Neuronal stem cell (in vitro differentiated cells): Measurements from ENCODE around the gene BICDL1.

ENCODE experiments used
- DNase-seq: peaks from one replicate; pipeline ENCODE4 v3.0.0-alpha.2; 2013; ENCODE audit warnings: low spot score
- H2AFZ ChIP-seq: one replicate; pipeline ENCODE4 v1.6.1; 2013; ENCODE audit warnings: mild to moderate bottlenecking, low read length, inconsistent platforms
- H2AK5ac ChIP-seq: 2 replicates; pipeline ENCODE4 v1.6.1; 2013; ENCODE audit warnings: low read depth, mild to moderate bottlenecking, inconsistent platforms, low read length, moderate library complexity, mixed read lengths
- H2BK120ac ChIP-seq: 2 replicates; pipeline ENCODE4 v1.6.1; 2013; ENCODE audit warnings: low read depth, mild to moderate bottlenecking, inconsistent platforms, low read length, moderate library complexity, mixed read lengths
- H2BK12ac ChIP-seq: one replicate; pipeline ENCODE4 v1.6.1; 2013; ENCODE audit warnings: low read length, inconsistent platforms
- H2BK15ac ChIP-seq: 2 replicates; pipeline ENCODE4 v1.6.1; 2013; ENCODE audit warnings: mild to moderate bottlenecking, low read length, inconsistent platforms, mixed read lengths
- H2BK5ac ChIP-seq: one replicate; pipeline ENCODE4 v1.6.1; 2013; ENCODE audit warnings: inconsistent platforms, mild to moderate bottlenecking, low read length, moderate library complexity
- H3K14ac ChIP-seq: one replicate; pipeline ENCODE4 v1.6.1; 2013; ENCODE audit warnings: low read length, inconsistent platforms
- H3K18ac ChIP-seq: 2 replicates; pipeline ENCODE4 v1.6.1; 2013; ENCODE audit warnings: low read length, inconsistent platforms
- H3K23ac ChIP-seq: 2 replicates; pipeline ENCODE4 v1.6.1; 2013; ENCODE audit warnings: low read depth, mild to moderate bottlenecking, mixed read lengths, low read length, inconsistent platforms; ENCODE audit not compliant: poor library complexity
- H3K27ac ChIP-seq: replicated peaks from 3 replicates; pipeline ENCODE4 v1.5.1; 2013; ENCODE audit warnings: low read length, inconsistent platforms
- H3K27me3 ChIP-seq, 3 experiments: 2 replicates each; pipeline ENCODE4 v1.6.1; 2013; ENCODE audit warnings: low read length in 3 of 3, mild to moderate bottlenecking in 2 of 3, inconsistent platforms in 1 of 3, low read depth in 1 of 3, mixed read lengths in 1 of 3, moderate library complexity in 1 of 3; ENCODE audit not compliant: control insufficient read depth in 3 of 3, insufficient read depth in 3 of 3
- H3K36me3 ChIP-seq, 2 donors: replicated peaks in 1 of 2; 2 replicates each; pipeline ENCODE4 v1.6.1; 2013; ENCODE audit warnings: low read length in 2 of 2; ENCODE audit not compliant: control insufficient read depth in 2 of 2, insufficient read depth in 2 of 2
- H3K4ac ChIP-seq: 2 replicates; pipeline ENCODE4 v1.6.1; 2013; ENCODE audit warnings: inconsistent platforms, mild to moderate bottlenecking, low read length, moderate library complexity
- H3K4me1 ChIP-seq, 2 donors: 1 replicate in 1 of 2; 2 replicates in 1 of 2; pipeline ENCODE4 v1.6.1; 2013; ENCODE audit warnings: low read length in 2 of 2, low read depth in 1 of 2; ENCODE audit not compliant: control insufficient read depth in 2 of 2, insufficient read depth in 1 of 2
- H3K4me2 ChIP-seq: one replicate; pipeline ENCODE4 v1.6.1; 2013; ENCODE audit warnings: mild to moderate bottlenecking, low read length, inconsistent platforms; ENCODE audit not compliant: insufficient read depth, poor library complexity, severe bottlenecking
- H3K4me3 ChIP-seq, 2 donors: 2 replicates each; pipeline ENCODE4 v1.5.1; 2013; ENCODE audit warnings: low read length in 2 of 2, mild to moderate bottlenecking in 2 of 2, inconsistent platforms in 1 of 2, moderate library complexity in 1 of 2
- H3K79me1 ChIP-seq: one replicate; pipeline ENCODE4 v1.6.1; 2013; ENCODE audit warnings: low read depth, mild to moderate bottlenecking, inconsistent platforms, low read length, moderate library complexity
- H3K9ac ChIP-seq: one replicate; pipeline ENCODE4 v1.6.1; 2013; ENCODE audit warnings: mild to moderate bottlenecking, low read depth, low read length, inconsistent platforms; ENCODE audit not compliant: poor library complexity
- H3K9me3 ChIP-seq, 2 donors: replicated peaks in 1 of 2; 2 replicates each; pipeline versions ENCODE3 to v1.6.1; 2013; ENCODE audit warnings: low read length in 2 of 2, mild to moderate bottlenecking in 2 of 2, inconsistent platforms in 1 of 2, low read depth in 1 of 2, mixed read lengths in 1 of 2, moderate library complexity in 1 of 2; ENCODE audit not compliant: control insufficient read depth in 2 of 2, insufficient read depth in 1 of 2
- H4K8ac ChIP-seq: one replicate; pipeline ENCODE4 v1.6.1; 2013; ENCODE audit warnings: low read depth, mild to moderate bottlenecking, inconsistent platforms, low read length, moderate library complexity
- H4K91ac ChIP-seq: one replicate; pipeline ENCODE4 v1.6.1; 2013; ENCODE audit warnings: low read length, low read depth, mild to moderate bottlenecking, inconsistent platforms; ENCODE audit not compliant: poor library complexity
- WGBS, 2 donors: extraction: QIAGEN DNeasy Blood & Tissue Kit; methylation state at CpG; one replicate each; pipeline ENCODE4 v1.1.7; 2013; ENCODE audit warnings: missing lambda C conversion rate in 2 of 2, mixed read lengths in 1 of 2; ENCODE audit not compliant: insufficient read length in 2 of 2, insufficient replicate concordance in 1 of 2; ENCODE audit errors: extremely low coverage in 2 of 2; 5-methylcytosine and 5-hydroxymethylcytosine counted together

The BICDL1 gene

DNA sequence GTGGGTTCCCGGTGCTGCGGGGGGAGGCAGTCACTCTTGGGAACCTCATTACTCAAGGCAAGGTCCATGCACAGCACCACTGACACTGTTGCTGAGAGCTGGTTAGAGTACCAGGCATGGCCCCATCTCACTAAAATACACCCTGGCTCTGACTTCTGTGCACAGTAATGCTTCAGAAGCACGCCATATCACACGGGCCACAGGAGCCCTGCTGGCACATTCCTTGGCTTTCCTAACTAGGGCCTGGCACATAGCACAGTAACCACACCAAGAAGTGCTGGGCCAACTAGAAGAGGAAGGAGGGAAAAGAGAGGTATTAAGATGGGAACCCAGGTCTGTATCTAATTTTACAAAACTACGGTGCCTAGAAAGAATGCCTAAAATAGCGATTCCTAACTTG lies 141.0 kb downstream of the BICDL1 start:
- Histone ChIP-seq H3K23ac (no peak overlapping the region), H2BK15ac (no peak overlapping the region), H3K4me1 (peaks cover 0 to 11% of the 10 kb centered on the region in 2 donors), H2BK12ac (no peak overlapping the region), H3K27me3 (no peaks in the 10 kb centered on the region), H4K8ac (no peak overlapping the region), H2AK5ac (no peak overlapping the region), H3K18ac (no peak overlapping the region), H2BK120ac (no peak overlapping the region), H3K9me3 (no peaks in the 10 kb centered on the region), H4K91ac (no peak overlapping the region), H2AFZ (no peak overlapping the region), H2BK5ac (no peak overlapping the region), H3K14ac (no peak overlapping the region), H3K4me2 (no peak overlapping the region), H3K4ac (no peak overlapping the region), H3K9ac (no peak overlapping the region), H3K4me3 (no peak overlapping the region), H3K36me3 (peaks cover 69 to 93% of the 10 kb centered on the region in 2 donors), H3K27ac (no peak overlapping the region), H3K79me1 (no peaks in the 10 kb centered on the region)
- DNase-seq = no peak
- WGBS, 2 donors = no CpG with 5 or more reads among the region's 6 CpGs

- H3K27me3 ChIP-seq = no peaks in the 10 kb centered on the region
- H3K36me3 ChIP-seq = peaks cover 68 to 96% of the 10 kb centered on the region in 2 donors
- H3K9ac ChIP-seq = no peak overlapping the region
- H2BK15ac ChIP-seq = no peak overlapping the region
- no peak overlapping the region for H3K27ac ChIP-seq
- no peaks in the 10 kb centered on the region for H3K9me3 ChIP-seq
- H3K4ac ChIP-seq = no peak overlapping the region
- peaks cover 0 to 8% of the 10 kb centered on the region in 2 donors for H3K4me1 ChIP-seq
- H3K14ac ChIP-seq = no peak overlapping the region
- no peak overlapping the region for H2AFZ ChIP-seq
- H2BK12ac ChIP-seq = no peak overlapping the region
- H2BK5ac ChIP-seq = no peak overlapping the region
- WGBS, 2 donors = no CpG with 5 or more reads among the region's 15 CpGs
- H3K18ac ChIP-seq = no peak overlapping the region
- no peak overlapping the region for H3K4me3 ChIP-seq
- H3K79me1 ChIP-seq = no peaks in the 10 kb centered on the region
- H4K8ac ChIP-seq = no peak overlapping the region
- H3K23ac ChIP-seq = no peak overlapping the region
- H2AK5ac ChIP-seq = no peak overlapping the region
- DNase-seq = no peak
- H4K91ac ChIP-seq = no peak overlapping the region
- H2BK120ac ChIP-seq = no peak overlapping the region
- no peak overlapping the region for H3K4me2 ChIP-seq
These were observed 142.1 kb downstream of the BICDL1 start for GRCh38 chr12:120131116-120131515.

GRCh38 chr12:120132054-120132836 lies 143.2 kb downstream of the BICDL1 start:
- H2BK5ac ChIP-seq = no peak overlapping the region

DNA sequence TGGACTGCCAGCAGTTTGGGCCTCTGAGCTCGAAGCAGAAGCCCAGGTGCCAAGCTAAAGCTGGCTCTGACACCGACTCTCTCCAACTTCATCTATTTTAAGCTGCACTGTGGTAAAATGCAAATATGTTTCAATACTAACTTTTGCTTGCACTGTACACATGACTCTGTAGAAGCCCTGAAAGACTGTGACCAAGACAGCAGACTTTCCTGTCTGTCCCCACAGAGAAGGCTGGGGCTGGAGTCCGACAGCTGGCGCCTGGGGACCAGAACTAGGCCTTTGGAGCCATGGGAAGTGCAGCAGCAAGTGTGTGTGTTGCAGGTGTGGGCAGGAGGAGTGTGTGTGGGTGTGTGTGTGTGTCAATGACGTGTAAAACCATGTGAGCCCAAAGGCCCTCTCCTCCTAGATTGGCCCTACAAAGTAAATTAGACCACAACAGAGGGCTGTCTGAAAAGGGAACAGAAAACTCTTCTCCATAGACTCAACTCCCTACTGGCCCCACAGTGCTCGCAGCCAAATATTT lies 143.9 kb downstream of the BICDL1 start:
- no peak overlapping the region for H3K18ac ChIP-seq
- no peak overlapping the region for H3K4me2 ChIP-seq
- no peak overlapping the region for H3K14ac ChIP-seq
- H3K27ac ChIP-seq = no peak overlapping the region
- H3K9ac ChIP-seq = no peak overlapping the region
- no peaks in the 10 kb centered on the region for H3K27me3 ChIP-seq
- no peak overlapping the region for H2BK120ac ChIP-seq
- no peaks in the 10 kb centered on the region for H3K79me1 ChIP-seq
- H2AFZ ChIP-seq = no peak overlapping the region
- no CpG with 5 or more reads among the region's 6 CpGs for WGBS, 2 donors
- H3K4ac ChIP-seq = no peak overlapping the region
- H3K4me1 ChIP-seq = no peaks in the 10 kb centered on the region
- H2BK15ac ChIP-seq = no peak overlapping the region
- no peak overlapping the region for H2BK12ac ChIP-seq
- no peak overlapping the region for H3K23ac ChIP-seq
- DNase-seq = no peak
- no peak overlapping the region for H2AK5ac ChIP-seq
- no peak overlapping the region for H2BK5ac ChIP-seq
- no peaks in the 10 kb centered on the region for H3K9me3 ChIP-seq
- H3K36me3 ChIP-seq = peaks cover 75 to 96% of the 10 kb centered on the region in 2 donors
- no peak overlapping the region for H4K8ac ChIP-seq
- no peak overlapping the region for H3K4me3 ChIP-seq
- H4K91ac ChIP-seq = no peak overlapping the region

More at GRCh38 chr12:120132054-120132836, 143.2 kb downstream of the BICDL1 start:
- Histone ChIP-seq H2AK5ac (no peak overlapping the region), H2BK12ac (no peak overlapping the region), H3K4ac (no peak overlapping the region), H3K23ac (no peak overlapping the region), H3K14ac (no peak overlapping the region), H2AFZ (no peak overlapping the region), H3K18ac (no peak overlapping the region), H2BK15ac (no peak overlapping the region), H3K79me1 (no peaks in the 10 kb centered on the region), H2BK120ac (no peak overlapping the region), H4K91ac (no peak overlapping the region), H3K27ac (no peak overlapping the region), H3K9ac (no peak overlapping the region), H3K36me3 (peaks cover 73 to 96% of the 10 kb centered on the region in 2 donors), H3K4me1 (no peaks in the 10 kb centered on the region), H4K8ac (no peak overlapping the region), H3K9me3 (no peaks in the 10 kb centered on the region), H3K27me3 (no peaks in the 10 kb centered on the region), H3K4me3 (no peak overlapping the region), H3K4me2 (no peak overlapping the region)
- WGBS, 2 donors = no CpG with 5 or more reads among the region's 9 CpGs
- DNase-seq = no peak
